PC-9 (cell line): ENCODE measurements around the gene KLRC3. TPM values are rescaled to one million over a fixed set of nuclear protein-coding genes. Genes with fewer than 3 reads are reported as not detected.

Experiments used
- BruUV-seq: library from RNA; stranded (reverse); fragments of 400-500 nt; replicated peaks from 2 replicates; lab custom pipeline; 2021; lab: Mats Ljungman, UMichigan
- CTCF ChIA-PET: fragments of 300-600 bp; sonication (Branson Sonifier 250); formaldehyde crosslinking; loops from one replicate; lab custom pipeline; 2022; ENCODE audit warnings: antibody characterized with exemption; lab: Charles Lee
- POLR2A ChIA-PET: fragments of 300-600 bp; sonication (Branson Sonifier 250); formaldehyde crosslinking; loops from one replicate; lab custom pipeline; 2022; ENCODE audit warnings: antibody characterized with exemption; ENCODE audit not compliant: unreplicated experiment; lab: Charles Lee
- DNase-seq, 2 experiments: peaks; one replicate each; pipeline versions ENCODE4 v3.0.0 to v3.0.0-alpha.2; 2015 to 2022; ENCODE audit warnings: mixed read lengths in 1 of 2
- H2AFZ ChIP-seq: fragments of 200-600 bp; sonication (generic); 2 replicates; pipeline ENCODE4 v1.8.1; 2017; ENCODE audit warnings: antibody characterized with exemption
- H3F3A ChIP-seq: fragments of 200-600 bp; sonication (generic); 2 replicates; pipeline ENCODE4 v1.8.1; 2017; ENCODE audit warnings: antibody characterized with exemption, mild to moderate bottlenecking, low read depth; ENCODE audit not compliant: insufficient read depth
- H3K27ac ChIP-seq: fragments of 200-600 bp; sonication (generic); 2 replicates; pipeline ENCODE4 v1.6.1; 2016; ENCODE audit warnings: mixed run types
- H3K27me3 ChIP-seq: fragments of 200-600 bp; sonication (generic); 2 replicates; pipeline ENCODE4 v1.6.1; 2016; ENCODE audit warnings: low read depth, mixed run types; ENCODE audit not compliant: insufficient read depth
- H3K36me3 ChIP-seq: fragments of 200-600 bp; sonication (generic); 2 replicates; pipeline ENCODE4 v1.6.1; 2016; ENCODE audit warnings: low read depth, mixed run types
- H3K4me1 ChIP-seq: fragments of 200-600 bp; sonication (generic); replicated peaks from 2 replicates; pipeline ENCODE4 v1.6.1; 2016; ENCODE audit warnings: mixed run types; ENCODE audit not compliant: insufficient read depth
- H3K4me2 ChIP-seq: fragments of 200-600 bp; sonication (generic); 2 replicates; pipeline ENCODE4 v1.6.1; 2017; ENCODE audit warnings: mixed run types
- H3K4me3 ChIP-seq: fragments of 200-600 bp; sonication (generic); 2 replicates; pipeline ENCODE4 v1.6.1; 2016; ENCODE audit warnings: mixed run types
- H3K79me2 ChIP-seq: fragments of 200-600 bp; sonication (generic); 2 replicates; pipeline ENCODE4 v1.6.1; 2017; ENCODE audit warnings: low read depth, mixed run types
- H3K9me2 ChIP-seq: fragments of 200-600 bp; sonication (generic); 2 replicates; pipeline ENCODE4 v1.8.1; 2017; ENCODE audit warnings: mild to moderate bottlenecking; ENCODE audit not compliant: insufficient read depth
- H3K9me3 ChIP-seq: fragments of 200-600 bp; sonication (generic); 2 replicates; pipeline ENCODE4 v1.8.1; 2016; ENCODE audit warnings: low read depth; ENCODE audit not compliant: insufficient read depth
- H4K20me1 ChIP-seq: fragments of 200-600 bp; sonication (generic); 2 replicates; pipeline ENCODE4 v1.8.1; 2017; ENCODE audit not compliant: insufficient read depth
- CTCF ChIP-seq: fragments of 200-600 bp; sonication (generic); conservative IDR thresholded peaks from 2 replicates; pipeline ENCODE4 v1.6.1; 2017; ENCODE audit warnings: mixed run types, antibody characterized with exemption, mild to moderate bottlenecking, moderate library complexity
- EZH2 ChIP-seq: fragments of 200-600 bp; sonication (generic); IDR thresholded peaks from 2 replicates; pipeline ENCODE4 v1.8.0; 2017; ENCODE audit warnings: antibody characterized with exemption, low read depth
- intact Hi-C: fragments of 100-400 bp; cut with micrococcal nuclease; formaldehyde crosslinking; loops from one replicate; pipeline ENCODE4 v1.10.0; 2022; ENCODE audit not compliant: unreplicated experiment
- total RNA-seq: library from RNA; stranded (reverse); gene quantifications from 2 replicates; pipeline ENCODE4 v1.2.3, GENCODE V29; 2021

The KLRC3 gene
- total RNA-seq, 1 experiment from 2014 or later: not detected

- H3K36me3 ChIP-seq: no peaks in the 10 kb centered on the region
- H3K79me2 ChIP-seq: no peaks in the 10 kb centered on the region
- DNase-seq: no peak
- ChIA-PET POLR2A (no interaction called here), CTCF (no interaction called here)
- intact Hi-C loops: no loop called here
- no peak for TF ChIP-seq EZH2
- no peak for TF ChIP-seq CTCF
- H4K20me1 ChIP-seq: no peaks in the 10 kb centered on the region
- no peaks in the 10 kb centered on the region for H3K27me3 ChIP-seq
- 0 out of 2 replicates have a peak, but pooled peaks cover 5% of the 10 kb centered on the region for H3F3A ChIP-seq
- H3K4me2 ChIP-seq: no peak within 1 kb of the TSS
- no peaks in the 10 kb centered on the region for H3K9me3 ChIP-seq
- H2AFZ ChIP-seq: no peak within 1 kb of the TSS
- H3K27ac ChIP-seq: no peak within 1 kb of the TSS
- H3K9me2 ChIP-seq: no peaks in the 10 kb centered on the region; the same call in 1 of the 2 replicates
- no TSS peak for BruUV-seq
- H3K4me1 ChIP-seq: no peaks in the 10 kb centered on the region
- no peak within 1 kb of the TSS for H3K4me3 ChIP-seq
Measured at GRCh38 chr12:10409392-10409791, 11.0 kb downstream of the KLRC3 start, which contains the start of gene KLRC4. TSS of gene KLRC4 (minus strand) at chr12:10409757. CDS start at chr12:10409575, 182 bp downstream.

GRCh38 chr12:10408842-10409241 is 11.6 kb downstream of the KLRC3 start:
- ChIA-PET POLR2A (no interaction called here), CTCF (no interaction called here)
- H4K20me1 ChIP-seq: no peaks in the 10 kb centered on the region
- H3K27me3 ChIP-seq: no peaks in the 10 kb centered on the region
- H3K4me1 ChIP-seq: no peaks in the 10 kb centered on the region
- H3K4me3 ChIP-seq: no peak overlapping the region
- H3K4me2 ChIP-seq: no peak overlapping the region
- H3K27ac ChIP-seq: no peak overlapping the region
- DNase-seq: no peak
- no peaks in the 10 kb centered on the region; the same call in 1 of the 2 replicates for H3K9me2 ChIP-seq
- no peaks in the 10 kb centered on the region for H3K79me2 ChIP-seq
- H2AFZ ChIP-seq: no peak overlapping the region
- H3K36me3 ChIP-seq: no peaks in the 10 kb centered on the region
- intact Hi-C loops: no loop called here
- 0 out of 2 replicates have a peak, but pooled peaks cover 5% of the 10 kb centered on the region for H3F3A ChIP-seq
- TF ChIP-seq CTCF: no peak
- no peak for TF ChIP-seq EZH2
- H3K9me3 ChIP-seq: no peaks in the 10 kb centered on the region
- BruUV-seq: no TSS peak

- no TSS peak for BruUV-seq
- Histone ChIP-seq H3K4me2 (no peak overlapping the region), H3K4me3 (no peak overlapping the region), H3K27ac (no peak overlapping the region), H3K27me3 (no peaks in the 10 kb centered on the region), H2AFZ (no peak overlapping the region), H3K36me3 (no peaks in the 10 kb centered on the region), H3K9me3 (no peaks in the 10 kb centered on the region), H3F3A (0 out of 2 replicates have a peak, but pooled peaks cover 5% of the 10 kb centered on the region), H4K20me1 (no peaks in the 10 kb centered on the region), H3K79me2 (no peaks in the 10 kb centered on the region), H3K9me2 (no peaks in the 10 kb centered on the region; the same call in 1 of the 2 replicates), H3K4me1 (no peaks in the 10 kb centered on the region)
- CTCF ChIA-PET: no interaction called here
- POLR2A ChIA-PET: no interaction called here
- intact Hi-C loops: no loop called here
- no peak for DNase-seq
- TF ChIP-seq CTCF (no peak), EZH2 (no peak)
Measured at GRCh38 chr12:10406725-10407124, 13.7 kb downstream of the KLRC3 start.
